HK-2 (cell line): ENCODE data around the gene RPL35.

ENCODE experiments used
- DNase-seq: peaks from one replicate; pipeline ENCODE4 v3.0.0-alpha.2; 2018; ENCODE audit not compliant: unreplicated experiment

The RPL35 gene

DNA sequence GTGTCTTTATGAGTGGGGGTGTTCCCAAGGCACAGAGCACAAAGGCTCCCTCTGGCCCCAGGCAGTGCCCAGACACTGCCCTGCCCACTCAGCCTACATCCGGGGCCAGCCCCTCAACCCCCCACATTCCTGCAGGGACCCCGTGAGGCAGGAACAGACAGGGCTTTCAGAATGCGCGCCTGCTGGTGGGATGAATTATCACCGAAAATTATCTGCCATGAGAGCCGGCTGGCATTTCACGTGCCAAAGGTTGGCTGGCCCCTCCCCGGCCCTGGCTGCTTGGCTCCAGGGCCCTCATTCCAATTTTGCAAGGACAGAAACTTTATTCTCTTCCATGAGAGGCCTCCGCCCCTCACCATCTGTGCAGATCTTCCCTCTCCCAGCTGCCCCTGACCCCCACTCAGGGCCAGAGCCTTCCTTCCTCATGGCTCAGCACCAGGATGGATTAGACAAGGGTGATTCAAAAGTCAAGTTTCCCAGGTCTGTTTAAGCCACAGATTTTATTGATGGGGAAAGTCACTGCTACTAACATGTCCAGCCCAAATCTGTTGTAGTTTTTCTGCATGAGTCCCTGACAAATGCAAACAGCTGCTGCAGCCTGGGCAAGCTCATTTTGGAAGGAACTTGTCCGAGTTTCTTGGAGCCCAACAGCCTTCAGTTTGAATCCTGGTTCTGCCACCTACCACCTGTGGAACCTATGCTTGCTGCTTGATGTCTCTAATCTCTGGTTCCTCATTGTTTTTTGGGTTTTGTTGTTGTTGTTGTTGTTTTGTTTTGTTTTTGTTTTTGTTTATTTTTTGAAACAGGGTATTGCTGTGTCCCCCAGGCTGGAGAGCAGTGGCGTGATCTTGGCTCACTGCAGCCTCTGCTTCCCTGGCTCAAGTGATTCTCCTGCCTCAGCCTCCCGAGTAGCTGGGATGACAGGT lies 40.8 kb downstream of the RPL35 start:
- no peak for DNase-seq

- peak; percentile 64 for DNase-seq
Observed at GRCh38 chr9:124818431-124819281, 43.1 kb downstream of the RPL35 start.

DNA sequence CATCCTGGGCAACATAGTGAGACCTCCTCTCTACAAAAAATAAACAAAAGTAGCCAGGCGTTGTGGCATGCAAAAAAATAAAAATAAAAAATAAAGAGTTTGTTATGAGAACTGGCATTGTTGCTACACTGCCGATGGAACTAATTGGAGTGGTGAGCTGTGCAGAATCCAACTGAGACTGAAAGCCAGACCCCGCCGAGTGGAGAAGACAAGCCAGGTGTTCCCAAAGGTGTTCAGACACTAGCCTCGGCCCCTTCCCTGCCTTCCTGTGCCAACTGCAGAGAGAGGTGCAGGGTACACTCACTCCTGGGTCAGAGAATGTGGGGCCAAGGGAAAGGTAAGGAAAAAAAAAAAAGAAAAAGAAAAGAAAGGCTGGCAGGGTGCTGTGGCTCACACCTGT lies 46.2 kb downstream of the RPL35 start:
- DNase-seq = no peak

GRCh38 chr9:124814164-124814535 lies 47.6 kb downstream of the RPL35 start:
- DNase-seq = no peak

- no peak for DNase-seq
Observed at GRCh38 chr9:124813501-124814163, 48.1 kb downstream of the RPL35 start.

GRCh38 chr9:124813041-124813440 lies 48.7 kb downstream of the RPL35 start:
- no peak for DNase-seq

DNA sequence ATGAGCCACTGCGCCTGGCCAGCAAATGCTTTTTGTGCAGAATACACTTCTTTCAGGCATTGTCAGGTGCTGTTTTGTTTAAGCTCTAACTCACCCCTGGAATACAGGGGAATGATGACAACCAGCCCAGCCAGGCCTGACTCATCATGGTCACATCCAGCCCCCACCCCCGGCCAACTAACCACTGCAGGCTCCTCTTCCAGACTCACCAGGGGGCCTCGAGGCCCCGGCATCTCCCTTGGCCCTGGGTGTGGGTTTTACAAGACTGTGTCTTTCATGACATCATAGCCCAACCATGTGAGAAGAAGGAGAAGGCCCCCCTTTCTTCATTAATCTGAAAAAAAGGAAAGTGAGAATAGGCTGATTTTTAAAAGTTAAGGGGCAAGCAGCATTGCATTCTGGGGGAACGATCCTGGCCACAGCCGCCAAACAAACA lies 49.3 kb downstream of the RPL35 start:
- DNase-seq = peak; percentile 97

GRCh38 chr9:124810663-124811355 lies 50.9 kb downstream of the RPL35 start:
- DNase-seq = peak; percentile 61

DNA sequence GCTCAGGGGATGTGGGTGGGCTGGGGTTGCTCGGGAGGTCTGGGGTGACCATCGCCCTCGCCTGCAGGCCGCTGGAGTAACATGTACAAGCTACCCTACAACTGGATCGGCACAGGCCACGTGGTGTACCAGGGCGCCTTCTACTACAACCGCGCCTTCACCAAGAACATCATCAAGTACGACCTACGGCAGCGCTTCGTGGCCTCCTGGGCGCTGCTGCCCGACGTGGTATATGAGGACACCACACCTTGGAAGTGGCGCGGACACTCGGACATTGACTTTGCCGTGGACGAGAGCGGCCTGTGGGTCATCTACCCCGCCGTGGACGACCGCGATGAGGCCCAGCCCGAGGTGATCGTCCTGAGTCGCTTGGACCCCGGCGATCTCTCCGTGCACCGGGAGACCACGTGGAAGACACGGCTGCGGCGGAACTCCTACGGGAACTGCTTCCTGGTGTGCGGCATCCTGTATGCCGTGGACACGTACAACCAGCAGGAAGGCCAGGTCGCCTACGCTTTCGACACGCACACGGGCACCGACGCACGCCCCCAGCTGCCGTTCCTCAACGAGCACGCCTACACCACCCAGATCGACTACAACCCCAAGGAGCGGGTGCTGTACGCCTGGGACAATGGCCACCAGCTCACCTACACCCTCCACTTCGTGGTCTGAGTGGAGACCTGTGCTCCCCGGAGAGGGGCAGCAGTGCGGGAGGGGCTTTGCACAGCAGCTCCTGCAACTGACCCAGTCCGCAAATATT lies 51.8 kb downstream of the RPL35 start:
- no peak for DNase-seq

DNA sequence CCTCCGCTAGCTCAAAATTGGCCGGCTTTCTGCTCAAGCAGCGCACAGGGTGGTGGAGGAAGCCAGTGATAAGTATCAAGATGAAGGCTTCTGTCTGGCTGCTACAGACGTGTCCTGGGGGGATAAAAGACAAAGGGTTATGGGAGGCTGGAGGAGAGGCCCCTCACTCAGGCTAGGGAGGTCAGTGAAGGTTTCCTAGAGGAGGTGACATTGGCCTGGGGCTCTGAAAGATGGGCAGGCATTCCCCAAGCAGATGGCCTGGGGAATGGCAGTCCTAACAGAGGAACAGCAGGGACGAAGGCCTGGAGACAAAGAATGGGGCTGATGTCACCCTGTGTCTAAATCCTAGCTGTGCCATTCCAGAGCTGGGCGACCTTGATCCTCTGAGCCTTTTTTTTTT lies 52.5 kb downstream of the RPL35 start:
- DNase-seq = no peak

- DNase-seq = no peak
Observed at GRCh38 chr9:124808246-124808956, 53.4 kb downstream of the RPL35 start.
